Transverse colon (tissue), 4 donors: ENCODE measurements around the gene PRKCE. TPM values are rescaled to one million over a fixed set of nuclear protein-coding genes. Genes with fewer than 3 reads are reported as not detected.
"Not testable (repeated sequence)": the region's sequence is repeated elsewhere in the genome, so short reads cannot be mapped to it uniquely, and the experiment has no call there.

Source experiments
- DNase-seq: peaks from one replicate; pipeline ENCODE4 v3.0.0-alpha.2; 2019
- H3K27ac ChIP-seq, 4 donors: fragments of 200-600 bp; sonication (generic); 2 replicates each; pipeline ENCODE4 v1.5.1; 2016 to 2018; ENCODE audit warnings: inconsistent platforms in 4 of 4
- H3K27me3 ChIP-seq: fragments of 200-600 bp; sonication (generic); 2 replicates; pipeline ENCODE4 v1.5.1; 2017; ENCODE audit warnings: inconsistent platforms
- H3K36me3 ChIP-seq, 4 donors: fragments of 200-600 bp; sonication (generic); 2 replicates each; pipeline ENCODE4 v1.5.1; 2017 to 2019; ENCODE audit warnings: inconsistent platforms in 4 of 4
- H3K4me1 ChIP-seq, 4 donors: fragments of 200-600 bp; sonication (generic); 2 replicates each; pipeline ENCODE4 v1.5.1; 2017 to 2020; ENCODE audit warnings: inconsistent platforms in 4 of 4
- H3K4me3 ChIP-seq, 4 donors: fragments of 200-600 bp; sonication (generic); 1 replicate in 1 of 4; 2 replicates in 3 of 4; pipeline versions ENCODE4 v1.5.1 to v1.6.1; 2017 to 2019; ENCODE audit warnings: inconsistent platforms in 4 of 4
- H3K9me3 ChIP-seq, 2 donors: fragments of 200-600 bp; sonication (generic); 2 replicates each; pipeline ENCODE4 v1.5.1; 2017 to 2019; ENCODE audit warnings: inconsistent platforms in 2 of 2
- EP300 ChIP-seq: sonication (generic); formaldehyde crosslinking; IDR thresholded peaks from one replicate; pipeline ENCODE4 v1.6.1; 2017; ENCODE audit warnings: antibody characterized with exemption, low read depth
- POLR2A ChIP-seq: fragments of 450-650 bp; IDR thresholded peaks from one replicate; pipeline ENCODE4 v1.6.1; 2016; ENCODE audit warnings: antibody characterized with exemption, mild to moderate bottlenecking, moderate library complexity
- POLR2AphosphoS5 ChIP-seq, 3 donors: sonication (generic); formaldehyde crosslinking; IDR thresholded peaks; one replicate each; pipeline ENCODE4 v1.6.1; 2016; ENCODE audit warnings: antibody characterized with exemption in 3 of 3
- WGBS, 2 donors: methylation state at CpG; one replicate each; pipeline ENCODE4 v1.1.5; 2018; ENCODE audit warnings: low coverage in 1 of 2; 5-methylcytosine and 5-hydroxymethylcytosine counted together
- in situ Hi-C, 4 donors: fragments of 200-750 bp; cut with MboI; loops; one replicate each; pipeline versions ENCODE4 v1.15.0 to v1.15.1; 2017; ENCODE audit warnings: low sequenced_read_pairs in 3 of 4, low pct_ligation_motif_present in 1 of 4, low pct_unique_long_range_greater_than_20kb in 1 of 4
- intact Hi-C: fragments of 100-400 bp; cut with DNase I; formaldehyde crosslinking; loops from one replicate; pipeline ENCODE4 v1.15.1; 2023; ENCODE audit warnings: low total_unique reads
- total RNA-seq, 4 donors: library from RNA; depleted of rRNA; stranded (reverse); fragments of >200 nt; gene quantifications; one replicate each; pipeline ENCODE4 v1.1.0, GENCODE V29; 2016
- TF ChIP-seq, protein P1 (sequence below), 5 experiments: fragments of 200-600 bp in 3 of 5; fragments of 450-650 bp in 2 of 5; sonication (generic) in 3 of 5; IDR thresholded peaks; 1 replicate in 2 of 5; 2 replicates in 3 of 5; pipeline ENCODE4 v1.5.1; 2016 to 2017; ENCODE audit warnings: antibody characterized with exemption in 5 of 5, inconsistent platforms in 3 of 5, mild to moderate bottlenecking in 2 of 5, moderate library complexity in 1 of 5

The PRKCE gene
- total RNA-seq, 4 donors from 2014 or later, result 8.6 to 20.6 (median 11.3) TPM

DNA sequence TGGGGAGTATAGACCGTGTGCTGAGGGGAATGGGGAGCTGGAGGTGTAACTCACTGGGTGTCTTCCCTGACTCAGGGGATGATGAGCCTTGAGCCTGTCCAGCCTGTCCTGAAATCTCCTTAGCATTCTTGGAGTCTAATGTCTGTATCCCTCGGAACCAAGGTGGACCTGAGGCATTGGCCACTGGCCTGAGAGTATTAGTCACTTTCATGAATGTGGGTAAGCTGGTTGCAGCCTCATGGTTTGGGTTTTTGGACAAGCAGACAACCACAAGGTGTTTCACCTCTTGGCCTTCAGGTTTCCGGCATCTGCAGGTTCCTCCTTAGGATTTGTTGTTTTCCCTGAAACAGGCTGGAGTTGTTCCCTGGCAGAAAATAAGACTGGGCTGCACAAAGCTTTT lies 63.2 kb downstream of the PRKCE start:
- Histone ChIP-seq H3K9me3 (no peaks in the 10 kb centered on the region), H3K4me3 (no peak overlapping the region), H3K36me3 (no peaks in the 10 kb centered on the region), H3K27ac (no peak overlapping the region), H3K4me1 (no peaks in the 10 kb centered on the region), H3K27me3 (no peaks in the 10 kb centered on the region)
- in situ Hi-C loops, result no loop called here
- TF ChIP-seq POLR2A (no peak), EP300 (no peak), POLR2AphosphoS5 (IDR thresholded peaks at IDR 0.05) (no peak)
- TF ChIP-seq, protein P1, sequence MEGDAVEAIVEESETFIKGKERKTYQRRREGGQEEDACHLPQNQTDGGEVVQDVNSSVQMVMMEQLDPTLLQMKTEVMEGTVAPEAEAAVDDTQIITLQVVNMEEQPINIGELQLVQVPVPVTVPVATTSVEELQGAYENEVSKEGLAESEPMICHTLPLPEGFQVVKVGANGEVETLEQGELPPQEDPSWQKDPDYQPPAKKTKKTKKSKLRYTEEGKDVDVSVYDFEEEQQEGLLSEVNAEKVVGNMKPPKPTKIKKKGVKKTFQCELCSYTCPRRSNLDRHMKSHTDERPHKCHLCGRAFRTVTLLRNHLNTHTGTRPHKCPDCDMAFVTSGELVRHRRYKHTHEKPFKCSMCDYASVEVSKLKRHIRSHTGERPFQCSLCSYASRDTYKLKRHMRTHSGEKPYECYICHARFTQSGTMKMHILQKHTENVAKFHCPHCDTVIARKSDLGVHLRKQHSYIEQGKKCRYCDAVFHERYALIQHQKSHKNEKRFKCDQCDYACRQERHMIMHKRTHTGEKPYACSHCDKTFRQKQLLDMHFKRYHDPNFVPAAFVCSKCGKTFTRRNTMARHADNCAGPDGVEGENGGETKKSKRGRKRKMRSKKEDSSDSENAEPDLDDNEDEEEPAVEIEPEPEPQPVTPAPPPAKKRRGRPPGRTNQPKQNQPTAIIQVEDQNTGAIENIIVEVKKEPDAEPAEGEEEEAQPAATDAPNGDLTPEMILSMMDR (IDR thresholded peaks at IDR 0.05), result no peak
- 90 to 100% methylated on average over 1 to 3 of the region's 3 CpGs for WGBS, 2 donors
- intact Hi-C loops, result no loop called here
- no peak for DNase-seq

DNA sequence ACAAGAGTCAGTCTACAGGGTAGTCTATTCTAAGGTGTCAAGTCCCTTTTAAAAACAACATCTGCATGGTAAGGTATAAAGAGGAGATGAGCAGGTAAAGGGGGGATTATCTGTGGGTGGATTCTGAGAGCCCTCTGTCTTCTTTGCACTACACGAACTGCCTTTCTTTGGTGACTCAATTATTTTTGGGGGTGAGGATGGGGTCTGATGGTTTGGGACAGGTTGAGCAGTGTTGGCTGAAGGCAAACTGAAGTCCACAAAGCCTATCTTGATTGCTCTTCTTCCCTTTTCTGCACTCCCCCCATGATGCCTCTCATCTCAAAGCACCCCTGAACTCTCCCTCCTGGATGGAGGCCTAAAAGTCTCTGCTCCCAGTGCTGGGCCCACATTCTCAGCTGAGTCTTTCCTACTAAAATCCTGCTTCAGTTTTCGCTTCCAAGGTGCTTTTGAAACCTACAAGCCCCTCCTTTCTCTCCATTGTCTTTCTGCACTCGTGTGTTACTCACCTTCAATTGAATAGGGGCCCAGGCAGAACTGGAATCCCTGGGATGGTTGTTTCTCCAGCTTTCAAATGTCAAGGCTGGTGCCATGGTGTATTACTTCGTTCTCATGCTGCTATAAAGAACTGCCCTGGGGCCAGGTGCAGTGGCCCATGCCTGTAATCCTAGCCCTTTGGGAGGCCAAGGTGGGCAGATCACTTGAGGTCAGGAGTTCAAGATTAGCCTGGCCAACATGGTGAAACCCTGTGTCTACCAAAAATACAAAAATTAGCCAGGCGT lies 64.3 kb downstream of the PRKCE start:
- Histone ChIP-seq H3K36me3 (no peaks in the 10 kb centered on the region), H3K4me1 (no peaks in the 10 kb centered on the region), H3K9me3 (no peaks in the 10 kb centered on the region), H3K4me3 (no peak overlapping the region), H3K27ac (no peak overlapping the region), H3K27me3 (no peaks in the 10 kb centered on the region)
- no peak for DNase-seq
- TF ChIP-seq POLR2A (no peak), POLR2AphosphoS5 (IDR thresholded peaks at IDR 0.05) (no peak), EP300 (no peak)
- TF ChIP-seq, protein P1 (IDR thresholded peaks at IDR 0.05), result no peak
- in situ Hi-C loops, result no loop called here
- intact Hi-C loops, result no loop called here
- WGBS, 2 donors, result 93 to 95% methylated on average over 3 to 5 of the region's 5 CpGs

DNA sequence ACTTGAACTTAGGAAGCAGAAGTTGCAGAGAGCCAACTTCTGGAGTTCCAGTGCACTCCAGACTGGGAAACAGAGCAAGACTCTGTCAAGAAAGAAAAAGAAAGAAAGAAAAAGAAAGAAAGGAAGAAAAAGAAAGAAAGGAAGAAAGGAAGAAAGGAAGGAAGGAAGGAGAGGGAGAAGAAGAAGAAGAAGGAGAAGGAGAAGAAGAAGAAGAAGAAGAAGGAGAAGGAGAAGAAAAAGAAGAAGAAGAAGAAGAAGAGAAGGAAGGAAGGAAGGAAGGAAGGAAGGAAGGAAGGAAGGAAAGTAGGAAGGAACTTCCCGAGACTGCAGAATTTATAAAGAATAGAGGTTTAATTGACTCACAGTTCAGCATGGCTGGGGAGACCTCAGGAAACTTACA lies 65.0 kb downstream of the PRKCE start:
- H3K4me3 ChIP-seq, H3K4me1 ChIP-seq, intact Hi-C loops, H3K9me3 ChIP-seq, H3K27ac ChIP-seq, H3K27me3 ChIP-seq, DNase-seq, H3K36me3 ChIP-seq, in situ Hi-C loops: not testable (repeated sequence)
- WGBS, 2 donors, result 58 to 89% methylated on average over 1 of the region's 1 CpG

DNA sequence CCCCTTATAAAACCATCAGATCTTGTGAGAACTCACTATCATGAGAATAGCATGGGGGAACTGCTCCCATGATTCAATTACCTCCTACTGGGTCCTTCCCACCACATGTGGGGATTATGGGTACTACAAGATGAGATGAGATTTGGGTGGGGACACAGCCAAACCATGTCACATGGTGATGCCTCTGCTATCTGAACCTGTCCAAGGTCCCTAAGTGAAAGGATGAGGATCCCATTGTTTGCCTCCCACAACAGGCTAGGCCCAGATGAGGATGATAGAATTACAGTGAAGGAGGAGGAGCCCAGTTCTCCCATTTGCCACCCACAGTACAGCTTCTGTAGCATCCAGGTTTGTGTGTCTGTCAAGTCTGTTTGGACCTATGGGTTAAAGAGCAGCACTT lies 65.4 kb downstream of the PRKCE start:
- no peak overlapping the region for H3K27ac ChIP-seq
- intact Hi-C loops (no loop called here), in situ Hi-C loops (no loop called here)
- no peaks in the 10 kb centered on the region for H3K36me3 ChIP-seq
- no peak overlapping the region for H3K4me3 ChIP-seq
- H3K9me3 ChIP-seq, result no peaks in the 10 kb centered on the region
- no peak for DNase-seq
- H3K4me1 ChIP-seq, result no peaks in the 10 kb centered on the region
- TF ChIP-seq EP300 (no peak), POLR2A (no peak), POLR2AphosphoS5 (IDR thresholded peaks at IDR 0.05) (no peak)
- TF ChIP-seq, protein P1 (IDR thresholded peaks at IDR 0.05), result no peak
- H3K27me3 ChIP-seq, result no peaks in the 10 kb centered on the region

DNA sequence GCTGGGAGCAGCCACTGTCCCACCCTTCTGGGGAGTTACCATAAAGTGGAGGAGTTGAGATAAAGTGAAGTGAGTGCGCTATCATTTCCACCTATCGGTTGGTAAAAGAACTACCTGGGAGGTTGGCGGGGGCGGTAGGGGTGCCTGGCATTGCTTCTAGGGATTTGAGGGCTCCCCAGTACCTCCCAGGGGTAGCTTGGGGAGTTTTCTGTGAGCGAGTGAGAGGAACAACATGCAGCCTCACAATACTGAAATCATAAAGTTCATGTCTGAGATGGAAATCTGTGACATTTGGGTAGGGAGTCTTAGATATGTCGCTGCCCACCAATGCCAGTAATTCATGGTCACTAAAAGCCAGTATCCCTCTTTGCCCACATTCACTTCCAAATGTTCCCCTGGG lies 68.7 kb downstream of the PRKCE start:
- WGBS, 2 donors, result 86% methylated on average over 6 of the region's 6 CpGs; no CpG with 5 or more reads in 1 of the 2 donors
- in situ Hi-C loops, result no loop called here
- no peak for DNase-seq
- no peaks in the 10 kb centered on the region for H3K36me3 ChIP-seq
- peaks cover 0 to 20% (median 16%) of the 10 kb centered on the region in 4 donors for H3K4me1 ChIP-seq
- H3K9me3 ChIP-seq, result no peaks in the 10 kb centered on the region
- intact Hi-C loops, result no loop called here
- no peak overlapping the region for H3K4me3 ChIP-seq
- no peaks in the 10 kb centered on the region for H3K27me3 ChIP-seq
- H3K27ac ChIP-seq, result no peak overlapping the region
- no peak for TF ChIP-seq POLR2AphosphoS5 (IDR thresholded peaks at IDR 0.05)
- TF ChIP-seq POLR2A, result no peak
